Ascending aorta (tissue), 2 donors: Measurements from ENCODE around the gene CCDC74A. TPM values are rescaled to one million over a fixed set of nuclear protein-coding genes. Genes with fewer than 3 reads are reported as not detected.
"Not testable (repeated sequence)": the region's sequence is repeated elsewhere in the genome, so short reads cannot be mapped to it uniquely, and the experiment has no call there.

Experiments
- DNase-seq, 2 donors: peaks; one replicate each; pipeline ENCODE4 v3.0.0-alpha.2; 2019; ENCODE audit warnings: low spot score in 2 of 2
- H3K27ac ChIP-seq, 2 donors: fragments of 200-600 bp; sonication (generic); one replicate each; pipeline ENCODE4 v1.5.1; 2016 to 2017; ENCODE audit warnings: mild to moderate bottlenecking in 1 of 2
- H3K27me3 ChIP-seq: fragments of 200-600 bp; sonication (generic); one replicate; pipeline ENCODE4 v1.5.1; 2017
- H3K36me3 ChIP-seq, 2 donors: fragments of 200-600 bp; sonication (generic); one replicate each; pipeline ENCODE4 v1.5.1; 2016
- H3K4me1 ChIP-seq, 2 donors: fragments of 200-600 bp; sonication (generic); one replicate each; pipeline ENCODE4 v1.5.1; 2016 to 2017; ENCODE audit warnings: mild to moderate bottlenecking in 1 of 2
- H3K4me3 ChIP-seq, 2 donors: fragments of 200-600 bp; sonication (generic); one replicate each; pipeline ENCODE4 v1.5.1; 2016 to 2017; ENCODE audit warnings: mild to moderate bottlenecking in 1 of 2
- H3K9me3 ChIP-seq, 2 donors: fragments of 200-600 bp; sonication (generic); one replicate each; pipeline ENCODE4 v1.5.1; 2016
- intact Hi-C: fragments of 100-400 bp; cut with DNase I; formaldehyde crosslinking; loops from one replicate; pipeline ENCODE4 v1.15.1; 2023
- total RNA-seq: library from RNA; depleted of rRNA; stranded (reverse); fragments of >200 nt; gene quantifications from one replicate; pipeline ENCODE4 v1.1.0, GENCODE V29; 2016
- TF ChIP-seq, protein P1 (sequence below), 3 experiments: fragments of 200-600 bp in 2 of 3; fragments of 450-650 bp in 1 of 3; sonication (generic) in 2 of 3; IDR thresholded peaks; one replicate each; pipeline ENCODE4 v1.5.1; 2016 to 2019; ENCODE audit warnings: antibody characterized with exemption in 3 of 3, mild to moderate bottlenecking in 1 of 3, moderate library complexity in 1 of 3

The CCDC74A gene
- total RNA-seq, 1 donor from 2014 or later = 1.8 TPM

DNA sequence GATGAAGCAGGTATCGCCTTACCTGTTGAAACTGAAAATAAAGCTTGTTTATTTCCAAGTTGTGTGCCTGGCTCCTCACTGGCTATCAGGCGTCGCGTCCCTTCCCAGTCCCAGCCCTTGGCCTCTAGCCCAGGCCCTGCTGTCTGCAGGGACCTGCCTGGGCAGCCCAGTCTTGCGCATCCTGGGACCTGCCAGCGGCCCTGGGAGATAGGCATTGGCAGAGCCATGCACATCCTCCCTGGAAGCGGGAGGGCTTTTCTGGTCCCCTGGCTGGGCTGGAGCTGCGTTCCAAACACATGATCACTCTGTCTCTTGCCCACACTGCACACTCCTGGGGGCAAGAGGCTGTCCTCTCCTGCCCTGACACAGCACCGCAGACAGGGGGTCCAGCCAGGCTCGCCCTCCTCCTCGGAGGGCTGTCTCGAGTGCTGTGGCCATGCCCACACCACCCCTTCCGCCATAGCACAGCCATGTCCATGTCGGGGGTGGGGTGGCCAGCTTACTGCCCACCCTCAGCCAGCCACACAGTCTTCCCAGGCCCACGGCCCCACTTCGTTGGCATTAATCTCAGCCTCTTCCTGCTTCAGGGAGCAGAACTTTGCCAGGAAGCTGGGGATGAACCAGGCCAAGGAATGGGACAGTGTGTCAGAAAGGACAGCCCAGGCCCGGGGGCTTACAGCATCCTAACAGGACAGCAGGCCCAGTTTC lies 6.1 kb downstream of the CCDC74A start:
- H3K36me3 ChIP-seq, H3K9me3 ChIP-seq, H3K4me1 ChIP-seq, H3K27me3 ChIP-seq, DNase-seq, intact Hi-C loops, H3K4me3 ChIP-seq, H3K27ac ChIP-seq: not testable (repeated sequence)

DNA sequence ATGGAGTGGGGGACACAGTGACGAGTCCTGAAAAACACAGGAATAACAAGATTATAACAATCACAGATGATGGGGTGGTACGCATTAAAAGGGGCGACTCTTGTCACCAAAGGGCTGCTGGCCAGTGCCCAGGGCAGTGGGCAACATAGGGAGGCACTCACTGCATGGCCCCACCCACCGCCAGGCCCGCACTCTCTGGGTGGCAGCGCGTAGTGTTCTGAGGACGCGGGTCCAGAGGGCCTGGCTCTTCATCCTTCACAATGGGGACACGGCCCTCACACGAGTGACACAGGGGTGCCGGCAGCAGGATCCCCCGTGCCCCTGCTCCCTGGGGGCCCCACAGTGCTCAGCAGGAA lies 6.6 kb downstream of the CCDC74A start:
- H3K9me3 ChIP-seq, H3K36me3 ChIP-seq, H3K27me3 ChIP-seq, intact Hi-C loops, H3K4me3 ChIP-seq, H3K27ac ChIP-seq, H3K4me1 ChIP-seq, DNase-seq: not testable (repeated sequence)

DNA sequence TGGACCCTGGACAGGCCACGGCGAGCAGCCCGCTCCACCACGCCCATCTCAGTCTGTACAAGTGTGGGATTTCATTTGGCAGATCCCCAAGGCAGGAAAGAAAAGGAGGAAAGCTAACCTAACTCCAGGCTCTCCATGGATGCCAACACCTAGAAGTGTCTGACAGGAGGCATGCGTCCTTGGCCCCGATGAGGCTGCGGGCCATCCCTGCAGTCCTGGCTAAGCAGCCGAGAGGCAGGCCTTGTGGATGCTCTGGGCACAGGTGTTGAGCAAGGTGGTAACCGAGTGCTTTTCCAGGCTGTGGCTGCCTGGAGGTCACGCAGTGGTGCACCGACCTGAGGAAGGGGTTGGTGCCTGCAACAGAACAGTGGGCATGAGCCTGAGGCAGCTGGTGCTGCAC lies 7.3 kb downstream of the CCDC74A start:
- H3K27me3 ChIP-seq, H3K27ac ChIP-seq, H3K9me3 ChIP-seq, H3K36me3 ChIP-seq, intact Hi-C loops, H3K4me3 ChIP-seq, DNase-seq, H3K4me1 ChIP-seq: not testable (repeated sequence)

DNA sequence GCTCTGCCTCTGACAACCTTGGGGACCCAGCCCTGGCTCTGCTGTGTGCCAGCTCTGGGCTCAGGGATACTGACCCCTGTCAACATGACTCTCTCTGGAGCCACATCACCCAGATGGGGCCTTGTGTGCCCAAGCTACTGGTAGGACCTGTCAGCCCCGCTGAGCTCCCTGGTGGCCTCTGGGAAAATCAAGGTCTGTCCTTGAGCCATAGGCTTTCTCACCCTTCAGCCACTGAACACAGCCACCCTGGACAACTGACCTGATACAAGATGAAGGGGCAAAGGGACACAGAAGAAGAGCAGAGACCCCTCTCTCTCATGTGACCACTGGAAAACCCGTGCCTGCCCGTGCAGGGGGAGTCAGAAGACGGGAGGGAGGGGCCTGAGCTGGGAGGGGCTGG lies 7.8 kb downstream of the CCDC74A start:
- no peak for DNase-seq
- intact Hi-C loops = no loop called here
- no peak overlapping the region for H3K27ac ChIP-seq
- no peaks in the 10 kb centered on the region for H3K27me3 ChIP-seq
- no peaks in the 10 kb centered on the region for H3K4me1 ChIP-seq
- TF ChIP-seq, protein P1, sequence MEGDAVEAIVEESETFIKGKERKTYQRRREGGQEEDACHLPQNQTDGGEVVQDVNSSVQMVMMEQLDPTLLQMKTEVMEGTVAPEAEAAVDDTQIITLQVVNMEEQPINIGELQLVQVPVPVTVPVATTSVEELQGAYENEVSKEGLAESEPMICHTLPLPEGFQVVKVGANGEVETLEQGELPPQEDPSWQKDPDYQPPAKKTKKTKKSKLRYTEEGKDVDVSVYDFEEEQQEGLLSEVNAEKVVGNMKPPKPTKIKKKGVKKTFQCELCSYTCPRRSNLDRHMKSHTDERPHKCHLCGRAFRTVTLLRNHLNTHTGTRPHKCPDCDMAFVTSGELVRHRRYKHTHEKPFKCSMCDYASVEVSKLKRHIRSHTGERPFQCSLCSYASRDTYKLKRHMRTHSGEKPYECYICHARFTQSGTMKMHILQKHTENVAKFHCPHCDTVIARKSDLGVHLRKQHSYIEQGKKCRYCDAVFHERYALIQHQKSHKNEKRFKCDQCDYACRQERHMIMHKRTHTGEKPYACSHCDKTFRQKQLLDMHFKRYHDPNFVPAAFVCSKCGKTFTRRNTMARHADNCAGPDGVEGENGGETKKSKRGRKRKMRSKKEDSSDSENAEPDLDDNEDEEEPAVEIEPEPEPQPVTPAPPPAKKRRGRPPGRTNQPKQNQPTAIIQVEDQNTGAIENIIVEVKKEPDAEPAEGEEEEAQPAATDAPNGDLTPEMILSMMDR (IDR thresholded peaks at IDR 0.05) = no peak
- no peaks in the 10 kb centered on the region for H3K9me3 ChIP-seq
- H3K4me3 ChIP-seq = no peak overlapping the region
- no peaks in the 10 kb centered on the region for H3K36me3 ChIP-seq

DNA sequence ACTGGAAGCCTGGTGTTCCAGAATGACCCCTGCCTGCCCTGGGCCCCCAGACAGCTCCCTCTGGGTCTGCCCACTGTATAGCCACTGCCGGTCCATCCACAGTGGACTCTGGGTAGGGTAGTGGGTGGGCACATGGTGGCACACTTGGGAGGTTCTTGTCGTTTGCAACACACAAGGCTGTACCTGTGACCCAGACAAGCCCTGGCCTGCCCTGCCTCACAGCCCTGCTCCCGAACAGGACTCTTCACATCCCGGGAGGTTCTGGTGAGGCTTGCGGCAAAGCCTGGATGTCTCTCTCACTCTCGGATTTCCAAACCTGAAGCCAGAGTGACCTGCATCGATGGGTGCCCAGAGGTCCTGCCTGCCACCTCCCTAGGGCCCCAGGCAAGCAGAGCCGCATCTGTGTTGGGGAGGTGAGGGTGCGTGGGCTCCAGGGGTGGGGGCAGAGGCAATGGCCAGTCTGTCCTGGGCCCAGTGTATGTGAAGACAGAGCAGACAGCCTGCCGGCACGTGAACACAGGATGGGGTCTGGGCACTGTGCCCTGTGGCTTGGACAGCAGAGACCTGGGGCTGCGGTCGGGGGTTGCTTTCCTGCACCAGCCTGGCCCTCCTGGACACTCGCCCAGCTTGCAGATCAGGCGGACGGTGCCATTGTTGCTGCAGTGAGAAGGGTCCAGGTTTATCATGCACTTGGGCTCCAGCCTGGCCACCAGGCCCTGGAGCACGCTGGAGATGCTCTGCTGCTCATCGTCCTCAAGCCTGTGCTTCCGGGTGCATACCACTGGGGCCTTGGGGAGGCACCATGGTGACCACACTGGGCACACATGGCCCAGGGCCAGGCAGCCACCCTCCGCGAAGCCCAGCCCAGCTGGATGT lies 8.5 kb downstream of the CCDC74A start:
- H3K27ac ChIP-seq, H3K4me3 ChIP-seq, H3K9me3 ChIP-seq, H3K36me3 ChIP-seq, H3K4me1 ChIP-seq, H3K27me3 ChIP-seq, DNase-seq, intact Hi-C loops: not testable (repeated sequence)

DNA sequence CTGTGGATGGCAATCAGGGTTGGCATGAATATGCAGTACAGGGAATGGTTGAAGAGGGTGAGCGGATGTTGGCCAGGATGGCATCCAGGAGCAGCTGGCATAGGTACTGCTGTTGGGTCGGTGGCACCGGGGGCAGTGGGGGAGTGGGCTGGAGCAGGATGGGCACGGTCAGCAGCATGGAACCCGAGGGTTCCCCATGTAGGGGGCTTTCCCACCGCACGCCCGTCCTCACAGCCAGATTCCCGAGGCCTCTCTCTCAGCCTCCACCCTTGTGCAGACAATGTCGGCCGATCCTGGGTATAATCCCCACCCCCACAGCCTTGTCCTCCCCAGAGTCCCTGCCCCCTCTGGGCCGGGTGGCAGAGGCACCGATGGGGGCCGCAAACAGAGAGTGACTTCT lies 9.2 kb downstream of the CCDC74A start:
- intact Hi-C loops, DNase-seq, H3K9me3 ChIP-seq, H3K27ac ChIP-seq, H3K27me3 ChIP-seq, H3K4me3 ChIP-seq, H3K4me1 ChIP-seq, H3K36me3 ChIP-seq: not testable (repeated sequence)

DNA sequence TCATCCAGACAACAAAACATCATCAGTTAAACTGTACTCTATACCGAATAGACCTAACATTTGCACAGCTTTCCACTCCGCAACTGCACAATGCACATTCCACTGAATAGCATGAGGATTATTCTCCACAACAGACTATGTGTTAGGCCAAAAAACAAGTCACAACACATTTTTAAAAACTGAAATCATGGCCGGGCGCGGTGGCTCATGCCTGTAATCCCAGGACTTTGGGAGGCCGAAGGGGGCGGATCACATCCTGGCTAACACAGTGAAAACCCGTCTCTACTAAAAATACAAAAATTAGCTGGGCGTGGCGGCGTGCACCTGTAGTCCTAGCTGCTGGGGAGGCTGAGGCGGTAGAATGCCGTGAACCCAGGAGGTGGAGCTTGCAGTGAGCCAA lies 11.2 kb downstream of the CCDC74A start:
- H3K9me3 ChIP-seq, H3K4me3 ChIP-seq, DNase-seq, H3K36me3 ChIP-seq, intact Hi-C loops, H3K27me3 ChIP-seq, H3K27ac ChIP-seq, H3K4me1 ChIP-seq: not testable (repeated sequence)

DNA sequence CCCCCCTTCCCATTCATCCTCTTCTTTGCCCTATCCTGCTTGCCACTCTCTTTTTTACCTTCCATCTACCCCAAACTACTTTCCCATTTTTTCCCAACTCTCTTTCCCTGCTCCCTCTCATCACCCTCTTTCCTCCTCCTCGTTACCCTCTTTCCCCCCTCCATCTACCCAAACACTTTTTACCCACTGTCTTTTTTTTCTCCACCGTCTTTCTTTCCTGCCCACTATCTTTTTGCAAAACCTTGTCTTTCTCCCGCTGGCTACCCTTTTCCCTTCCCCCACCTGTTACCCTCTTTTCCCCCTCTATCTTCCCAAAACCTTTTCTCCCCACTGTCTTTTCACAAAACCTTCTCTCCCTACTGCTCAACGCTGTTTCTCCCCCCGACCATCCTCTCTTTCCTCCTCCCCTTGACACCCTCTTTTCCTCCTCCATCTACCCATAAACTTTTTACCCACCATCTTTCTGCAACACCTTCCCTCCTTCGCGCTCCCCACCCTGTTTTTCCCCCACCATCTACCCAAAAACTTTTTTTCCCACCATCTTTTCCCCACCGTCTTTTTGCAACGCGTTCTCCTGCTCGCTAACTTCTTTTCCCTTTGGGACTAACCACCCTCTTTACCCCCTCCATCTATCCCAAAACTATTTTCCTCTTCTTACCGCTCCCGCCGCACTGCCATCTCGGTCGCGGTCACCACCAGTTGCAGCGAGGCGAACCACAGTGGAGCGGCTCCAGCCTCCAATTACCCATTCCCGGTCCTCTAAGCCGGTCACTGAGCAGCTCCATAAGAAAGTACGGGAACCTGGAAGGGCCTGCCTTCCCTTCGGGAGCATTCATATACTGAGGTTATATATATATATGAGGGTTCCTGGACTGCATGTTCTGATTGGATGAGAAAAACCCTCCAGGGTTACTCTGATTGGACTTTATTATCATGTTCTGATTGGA lies 15.0 kb downstream of the CCDC74A start:
- Histone ChIP-seq H3K27me3 (no peaks in the 10 kb centered on the region), H3K4me3 (no peak overlapping the region), H3K36me3 (no peaks in the 10 kb centered on the region), H3K4me1 (no peaks in the 10 kb centered on the region), H3K27ac (no peak overlapping the region), H3K9me3 (no peaks in the 10 kb centered on the region)
- TF ChIP-seq, protein P1 (IDR thresholded peaks at IDR 0.05) = no peak
- no peak for DNase-seq
- intact Hi-C loops = no loop called here
